ENCODE data around the gene SLC25A12.

- TF ChIP-seq POLR2A (IDR thresholded peaks at IDR 0.05; ENCODE audit: extremely low read depth, insufficient read length) = no peak
- TF ChIP-seq, protein P1, sequence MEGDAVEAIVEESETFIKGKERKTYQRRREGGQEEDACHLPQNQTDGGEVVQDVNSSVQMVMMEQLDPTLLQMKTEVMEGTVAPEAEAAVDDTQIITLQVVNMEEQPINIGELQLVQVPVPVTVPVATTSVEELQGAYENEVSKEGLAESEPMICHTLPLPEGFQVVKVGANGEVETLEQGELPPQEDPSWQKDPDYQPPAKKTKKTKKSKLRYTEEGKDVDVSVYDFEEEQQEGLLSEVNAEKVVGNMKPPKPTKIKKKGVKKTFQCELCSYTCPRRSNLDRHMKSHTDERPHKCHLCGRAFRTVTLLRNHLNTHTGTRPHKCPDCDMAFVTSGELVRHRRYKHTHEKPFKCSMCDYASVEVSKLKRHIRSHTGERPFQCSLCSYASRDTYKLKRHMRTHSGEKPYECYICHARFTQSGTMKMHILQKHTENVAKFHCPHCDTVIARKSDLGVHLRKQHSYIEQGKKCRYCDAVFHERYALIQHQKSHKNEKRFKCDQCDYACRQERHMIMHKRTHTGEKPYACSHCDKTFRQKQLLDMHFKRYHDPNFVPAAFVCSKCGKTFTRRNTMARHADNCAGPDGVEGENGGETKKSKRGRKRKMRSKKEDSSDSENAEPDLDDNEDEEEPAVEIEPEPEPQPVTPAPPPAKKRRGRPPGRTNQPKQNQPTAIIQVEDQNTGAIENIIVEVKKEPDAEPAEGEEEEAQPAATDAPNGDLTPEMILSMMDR (IDR thresholded peaks at IDR 0.05; ENCODE audit: low read depth, low read length) = no peak
- TF ChIP-seq, protein P2, sequence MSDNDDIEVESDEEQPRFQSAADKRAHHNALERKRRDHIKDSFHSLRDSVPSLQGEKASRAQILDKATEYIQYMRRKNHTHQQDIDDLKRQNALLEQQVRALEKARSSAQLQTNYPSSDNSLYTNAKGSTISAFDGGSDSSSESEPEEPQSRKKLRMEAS (IDR thresholded peaks at IDR 0.05; ENCODE audit: low read depth, low read length) = no peak
Observed at GRCh38 chr2:171803757-171804156, 90.3 kb downstream of the SLC25A12 start.
